ENCODE results near the gene MTA1.

Gene MTA1

DNA sequence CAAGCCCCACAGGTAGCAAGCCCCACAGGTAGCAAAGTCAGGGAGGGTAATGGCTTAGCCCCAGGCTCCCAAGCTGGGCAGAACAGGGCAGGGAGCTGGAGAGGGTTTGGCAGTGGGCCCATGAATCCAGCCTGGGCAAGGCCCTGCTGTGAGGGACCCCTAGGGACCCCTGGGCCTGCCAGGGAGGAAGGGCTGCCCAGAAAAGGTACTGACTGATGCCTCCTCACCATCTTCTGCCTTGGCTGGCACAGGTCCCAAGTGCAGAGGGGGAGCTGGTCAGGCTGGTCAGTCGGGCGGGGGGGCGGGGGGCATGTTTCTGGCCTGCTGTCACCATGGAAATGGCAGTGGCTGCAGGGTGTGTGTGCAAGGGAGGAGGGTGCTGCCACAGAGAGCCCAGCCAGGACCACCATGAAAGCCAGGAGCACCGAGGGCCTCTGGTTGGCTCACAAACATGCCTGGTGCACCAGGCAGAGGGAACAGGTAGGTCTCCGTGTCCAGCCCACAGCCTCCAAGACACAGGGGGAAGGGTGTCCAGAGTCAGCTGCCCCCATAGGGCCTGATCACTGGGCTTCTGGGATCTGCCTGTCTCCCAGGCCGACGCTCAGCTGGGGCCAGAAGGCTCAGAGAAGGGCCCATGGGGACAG lies 53.5 kb downstream of the MTA1 start:
- no peak for DNase-seq (ENCODE audit: low read depth)
- H3K4me3 ChIP-seq (ENCODE audit: low read length): no peak overlapping the region
- no peaks in the 10 kb centered on the region for H3K27me3 ChIP-seq (replicated peaks; ENCODE audit: control insufficient read depth, insufficient read depth, low read length)
- no peak overlapping the region for H3K9ac ChIP-seq (ENCODE audit: low read length)
- peaks cover 16% of the 10 kb centered on the region for H3K4me1 ChIP-seq (ENCODE audit: control insufficient read depth, insufficient read depth, low read length)
- H3K9me3 ChIP-seq (ENCODE audit: control insufficient read depth, low read length): no peaks in the 10 kb centered on the region
- peaks cover 2% of the 10 kb centered on the region for H3K36me3 ChIP-seq (ENCODE audit: control insufficient read depth, insufficient read depth, low read length, severe bottlenecking)

DNA sequence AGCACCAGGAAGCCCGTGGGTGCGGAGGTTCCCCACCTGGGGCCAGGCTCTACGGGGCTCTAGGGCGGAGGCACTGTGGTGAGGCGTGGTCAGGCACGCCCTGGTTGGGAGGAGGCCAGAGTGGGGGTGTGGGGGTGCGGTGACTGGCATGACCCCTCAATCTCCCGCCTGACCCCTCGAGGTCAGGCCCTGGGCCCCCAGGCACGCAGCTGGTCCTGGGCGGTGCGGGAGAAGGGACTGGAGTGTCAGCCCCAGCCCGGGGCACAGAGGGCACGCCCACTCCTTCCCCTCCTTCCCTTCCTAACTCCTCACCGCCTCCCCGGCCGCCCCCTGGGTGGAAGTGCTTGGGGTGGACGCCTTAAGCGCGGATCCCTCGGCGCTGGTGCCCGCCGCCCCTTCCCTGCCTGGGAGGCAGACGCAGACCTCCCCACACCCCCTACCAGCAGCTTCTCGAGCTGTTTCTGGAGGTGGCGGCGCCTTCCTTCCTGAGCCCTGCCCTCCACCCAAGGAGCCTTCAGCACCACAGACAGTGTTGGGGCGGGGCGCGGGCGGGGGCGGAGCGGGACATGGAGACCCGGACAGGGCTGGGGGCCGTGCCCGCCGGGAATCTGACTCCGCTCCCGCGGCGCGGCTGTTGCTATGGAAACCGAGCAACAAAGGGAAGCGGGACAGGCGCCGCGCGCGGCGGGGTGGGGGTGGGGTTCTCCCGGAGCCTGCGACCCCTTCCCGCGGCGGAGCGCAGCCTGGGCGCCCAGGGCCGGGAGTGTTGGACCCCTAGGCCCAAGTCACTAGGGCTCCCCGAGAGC lies 54.3 kb downstream of the MTA1 start:
- H3K9me3 ChIP-seq (ENCODE audit: control insufficient read depth, low read length): no peaks in the 10 kb centered on the region
- H3K4me1 ChIP-seq (ENCODE audit: control insufficient read depth, insufficient read depth, low read length): peaks cover 16% of the 10 kb centered on the region
- peak; percentile 89 for DNase-seq (ENCODE audit: low read depth)

DNA sequence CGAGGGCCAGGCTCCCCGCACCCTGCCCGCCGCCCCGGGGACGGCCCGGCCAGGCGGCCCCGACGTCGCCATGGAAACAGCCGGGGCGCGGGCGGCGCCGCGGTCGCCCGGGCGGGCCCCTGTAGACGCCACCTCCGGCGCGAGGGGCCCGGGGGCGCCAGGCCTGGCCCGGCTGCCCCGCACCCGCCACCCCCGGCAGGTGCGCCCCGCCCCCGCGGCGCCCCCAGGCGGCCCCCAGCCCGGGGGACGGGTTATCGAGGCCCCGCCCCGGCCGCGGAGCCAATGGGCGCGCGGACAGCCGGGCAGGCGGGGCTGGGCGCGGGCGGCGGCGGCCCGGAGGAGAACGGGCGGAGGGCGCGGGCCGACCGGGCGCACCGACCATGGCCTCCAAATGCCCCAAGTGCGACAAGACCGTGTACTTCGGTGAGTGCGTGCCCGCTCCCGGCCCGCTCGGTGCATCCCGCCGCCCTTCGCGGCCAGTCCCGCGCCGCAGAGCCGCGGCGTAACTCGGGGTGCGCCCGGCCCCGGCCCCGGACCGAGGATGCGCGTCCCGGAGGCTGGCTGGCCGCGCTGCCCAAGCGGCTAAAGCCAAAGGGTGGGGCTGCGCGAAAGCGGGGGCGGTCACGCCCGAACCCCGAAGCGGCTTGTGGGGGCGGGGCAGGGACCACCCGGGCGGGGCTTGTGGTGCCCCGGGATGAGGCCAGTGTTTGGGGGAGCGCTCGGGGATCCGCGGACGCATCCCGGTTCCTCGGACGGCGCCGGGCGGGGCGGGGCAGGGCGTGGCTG lies 55.0 kb downstream of the MTA1 start, which contains the start of gene CRIP2:
Gene CRIP2, plus strand, starts transcription at position 339 of the 786 bp plus-strand sequence. Its CDS starts 42 bp downstream, at position 381.
- peak within 1 kb of the TSS; percentile 70 for H3K4me3 ChIP-seq (ENCODE audit: low read length)
- no peaks in the 10 kb centered on the region for H3K27me3 ChIP-seq (replicated peaks; ENCODE audit: control insufficient read depth, insufficient read depth, low read length)
- no peaks in the 10 kb centered on the region for H3K36me3 ChIP-seq (ENCODE audit: control insufficient read depth, insufficient read depth, low read length, severe bottlenecking)
- DNase-seq (ENCODE audit: low read depth): peak; percentile 78
- peak within 1 kb of the TSS; percentile 42 for H3K9ac ChIP-seq (ENCODE audit: low read length)
- H3K4me1 ChIP-seq (ENCODE audit: control insufficient read depth, insufficient read depth, low read length): peaks cover 16% of the 10 kb centered on the region
- no peaks in the 10 kb centered on the region for H3K9me3 ChIP-seq (ENCODE audit: control insufficient read depth, low read length)

More for the DNA sequence above, 54.3 kb downstream of the MTA1 start:
- H3K27me3 ChIP-seq (replicated peaks; ENCODE audit: control insufficient read depth, insufficient read depth, low read length): no peaks in the 10 kb centered on the region
- peaks cover 2% of the 10 kb centered on the region for H3K36me3 ChIP-seq (ENCODE audit: control insufficient read depth, insufficient read depth, low read length, severe bottlenecking)
- H3K4me3 ChIP-seq (ENCODE audit: low read length): peak overlapping the region; percentile 68
- H3K9ac ChIP-seq (ENCODE audit: low read length): no peak overlapping the region

DNA sequence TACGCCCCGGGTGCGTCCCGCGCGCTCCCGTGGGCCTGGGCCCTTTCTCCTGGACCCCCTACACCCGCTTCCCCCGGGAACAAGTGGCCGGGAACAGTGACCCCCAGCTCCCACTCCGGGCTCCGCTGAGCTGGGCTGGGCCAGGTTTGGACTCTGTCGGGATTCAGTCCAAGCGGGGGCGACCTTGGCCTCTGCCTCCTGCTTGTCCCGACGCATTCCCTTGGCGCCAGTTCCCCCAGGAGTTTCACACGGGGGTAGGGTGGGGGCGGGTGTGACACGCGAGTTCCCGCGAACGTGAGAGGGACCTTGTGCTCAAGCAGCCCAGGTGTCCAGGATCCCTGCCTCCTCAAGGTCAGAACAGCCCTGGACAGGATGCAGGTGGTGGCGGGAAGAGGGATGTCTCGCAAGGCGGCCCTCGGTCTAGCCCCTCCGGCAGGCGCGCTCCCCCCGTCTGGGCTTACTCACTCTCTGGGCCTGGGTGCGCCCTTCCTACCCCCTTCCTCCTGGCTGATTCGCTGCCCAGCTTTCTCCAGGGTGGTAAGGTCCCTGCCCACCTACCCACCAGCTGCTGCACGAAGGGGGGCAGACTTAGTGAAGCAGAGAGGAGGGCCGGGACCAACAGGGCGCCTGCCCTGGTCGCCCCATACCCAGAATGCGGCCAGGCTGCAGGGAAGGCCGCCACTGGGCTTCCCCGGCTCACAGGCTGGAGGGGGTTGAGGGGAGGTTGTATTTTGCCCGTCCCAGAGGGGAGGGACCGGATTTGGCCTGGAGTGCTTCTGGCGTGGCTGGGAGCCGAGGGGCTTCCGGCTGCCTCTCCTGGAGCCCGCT lies 55.9 kb downstream of the MTA1 start:
- Histone ChIP-seq H3K27me3 (replicated peaks; ENCODE audit: control insufficient read depth, insufficient read depth, low read length) (no peaks in the 10 kb centered on the region), H3K36me3 (ENCODE audit: control insufficient read depth, insufficient read depth, low read length, severe bottlenecking) (no peaks in the 10 kb centered on the region), H3K4me3 (ENCODE audit: low read length) (peak overlapping the region; percentile 70), H3K4me1 (ENCODE audit: control insufficient read depth, insufficient read depth, low read length) (peaks cover 16% of the 10 kb centered on the region), H3K9me3 (ENCODE audit: control insufficient read depth, low read length) (no peaks in the 10 kb centered on the region), H3K9ac (ENCODE audit: low read length) (peak overlapping the region; percentile 66)
- DNase-seq (ENCODE audit: low read depth): no peak

DNA sequence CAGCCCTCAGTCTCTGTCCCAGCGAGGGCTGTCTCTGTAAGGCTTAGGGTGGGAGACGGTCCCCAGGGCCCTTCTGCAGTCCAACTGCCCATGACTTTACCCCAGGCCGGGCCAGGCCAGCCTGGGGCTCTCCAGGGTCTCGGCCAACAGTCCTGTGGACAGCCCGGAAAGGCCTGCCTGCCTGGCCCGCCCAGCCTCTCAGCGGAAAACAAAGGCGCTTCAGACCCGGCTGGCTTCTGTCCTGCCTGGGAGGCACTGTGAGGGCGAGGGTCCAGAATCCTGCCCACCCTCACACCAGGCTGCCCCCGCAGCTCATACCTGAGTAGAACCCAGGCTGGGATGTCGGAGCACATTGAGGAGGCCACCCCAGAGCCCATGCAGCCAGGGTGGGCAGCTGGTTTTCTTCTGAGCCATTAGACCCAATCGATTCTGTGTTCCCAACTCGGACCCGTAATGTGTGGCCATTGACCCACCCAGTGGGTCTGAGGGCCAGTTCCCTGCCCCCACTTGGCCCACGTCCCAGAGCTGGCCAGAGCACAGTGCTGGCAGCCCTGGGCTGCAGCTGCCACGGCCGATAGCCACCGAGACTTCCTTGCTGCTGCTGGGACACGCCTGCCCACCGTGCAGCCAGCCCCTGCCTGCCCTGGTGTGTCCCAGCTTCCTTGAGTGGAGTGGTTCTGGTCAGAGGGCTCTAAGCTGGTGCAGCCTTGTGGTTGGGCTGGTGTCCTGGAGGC lies 56.6 kb downstream of the MTA1 start:
- peaks cover 20% of the 10 kb centered on the region for H3K4me1 ChIP-seq (ENCODE audit: control insufficient read depth, insufficient read depth, low read length)
- no peaks in the 10 kb centered on the region for H3K27me3 ChIP-seq (replicated peaks; ENCODE audit: control insufficient read depth, insufficient read depth, low read length)
- H3K4me3 ChIP-seq (ENCODE audit: low read length): peak overlapping the region; percentile 32

DNA sequence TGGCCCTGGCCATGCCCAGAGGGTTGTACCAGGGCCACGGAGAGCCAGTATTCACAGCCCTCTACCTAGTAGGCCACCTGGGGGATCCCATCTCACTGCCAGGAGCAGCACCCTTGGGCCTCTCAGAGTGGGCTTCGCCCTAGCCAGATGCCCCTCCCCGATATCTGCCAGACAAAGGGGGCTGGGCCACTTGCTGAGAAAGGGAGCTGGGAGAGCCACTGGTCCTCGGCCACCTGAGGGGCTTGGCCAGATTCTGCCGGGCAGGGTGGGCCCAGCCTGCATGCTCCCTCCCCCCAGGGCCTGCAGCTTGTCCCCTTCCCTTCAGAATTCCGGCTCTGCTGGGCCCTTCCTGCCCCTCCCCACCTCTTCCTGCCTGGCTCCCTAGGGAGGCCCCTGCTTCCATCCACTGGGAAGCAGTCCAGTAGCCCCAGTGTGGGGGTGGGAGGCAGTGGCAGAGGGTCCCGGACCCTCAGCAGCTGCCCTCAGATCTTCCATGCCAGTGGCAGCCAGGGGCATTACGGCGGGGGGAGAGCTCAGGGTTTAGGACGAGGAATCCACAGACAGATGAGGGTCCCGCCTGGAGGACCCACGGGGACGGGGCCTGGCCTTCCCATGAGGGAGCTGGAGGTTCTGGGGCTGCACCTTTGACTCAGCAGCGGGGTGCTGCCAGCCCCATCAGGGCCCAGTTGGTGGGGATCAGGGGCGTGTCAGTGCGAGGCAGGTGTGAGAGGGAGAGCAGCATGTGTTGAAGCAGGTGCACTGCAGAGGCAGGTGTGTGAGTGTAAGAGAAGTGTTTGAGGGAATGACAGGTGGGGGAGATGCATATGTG lies 57.4 kb downstream of the MTA1 start:
- Histone ChIP-seq H3K4me1 (ENCODE audit: control insufficient read depth, insufficient read depth, low read length) (peaks cover 26% of the 10 kb centered on the region), H3K4me3 (ENCODE audit: low read length) (no peak overlapping the region), H3K27me3 (replicated peaks; ENCODE audit: control insufficient read depth, insufficient read depth, low read length) (no peaks in the 10 kb centered on the region), H3K9ac (ENCODE audit: low read length) (no peak overlapping the region), H3K36me3 (ENCODE audit: control insufficient read depth, insufficient read depth, low read length, severe bottlenecking) (no peaks in the 10 kb centered on the region), H3K9me3 (ENCODE audit: control insufficient read depth, low read length) (no peaks in the 10 kb centered on the region)
- no peak for DNase-seq (ENCODE audit: low read depth)

More for the DNA sequence above, 56.6 kb downstream of the MTA1 start:
- no peak for DNase-seq (ENCODE audit: low read depth)
- H3K9ac ChIP-seq (ENCODE audit: low read length): peak overlapping the region; percentile 66
- no peaks in the 10 kb centered on the region for H3K9me3 ChIP-seq (ENCODE audit: control insufficient read depth, low read length)
- H3K36me3 ChIP-seq (ENCODE audit: control insufficient read depth, insufficient read depth, low read length, severe bottlenecking): no peaks in the 10 kb centered on the region

DNA sequence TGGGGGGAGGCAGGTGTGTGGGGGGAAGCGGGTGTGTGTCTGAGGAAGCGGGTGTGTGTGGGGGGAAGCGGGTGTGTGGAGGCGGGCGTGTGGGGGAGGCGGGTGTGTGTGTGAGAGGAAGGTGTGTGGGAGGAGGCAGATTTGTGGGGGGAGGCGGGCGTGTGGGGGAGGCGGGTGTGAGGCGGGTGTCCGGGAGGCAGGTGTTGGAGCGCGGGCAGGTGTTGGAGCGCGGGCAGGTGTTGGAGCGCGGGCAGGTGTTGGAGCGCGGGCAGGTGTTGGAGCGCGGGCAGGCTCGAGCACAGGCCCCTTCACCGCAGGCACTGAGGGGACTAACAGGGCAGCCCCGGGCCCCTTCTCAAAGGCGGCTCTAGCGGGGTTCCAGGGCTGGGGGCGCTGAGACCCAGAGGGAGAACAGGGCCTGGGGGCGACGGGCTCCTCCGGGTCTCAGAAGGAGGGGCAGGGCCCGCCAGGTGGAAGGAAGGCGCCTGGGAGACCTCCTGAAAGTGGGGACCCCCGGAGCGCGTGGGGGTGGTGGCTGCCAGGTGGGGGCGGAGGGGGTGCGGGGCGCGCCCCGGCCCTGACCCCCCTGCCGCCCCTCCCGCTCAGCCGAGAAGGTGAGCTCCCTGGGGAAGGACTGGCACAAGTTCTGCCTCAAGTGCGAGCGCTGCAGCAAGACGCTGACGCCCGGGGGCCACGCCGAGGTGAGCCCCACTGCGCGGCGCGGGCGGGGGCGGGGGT lies 58.2 kb downstream of the MTA1 start:
- H3K4me1 ChIP-seq (ENCODE audit: control insufficient read depth, insufficient read depth, low read length): peaks cover 30% of the 10 kb centered on the region
- no peaks in the 10 kb centered on the region for H3K27me3 ChIP-seq (replicated peaks; ENCODE audit: control insufficient read depth, insufficient read depth, low read length)
- H3K4me3 ChIP-seq (ENCODE audit: low read length): no peak overlapping the region
- H3K9me3 ChIP-seq (ENCODE audit: control insufficient read depth, low read length): no peaks in the 10 kb centered on the region
- H3K9ac ChIP-seq (ENCODE audit: low read length): no peak overlapping the region
- H3K36me3 ChIP-seq (ENCODE audit: control insufficient read depth, insufficient read depth, low read length, severe bottlenecking): no peaks in the 10 kb centered on the region
- DNase-seq (ENCODE audit: low read depth): no peak

DNA sequence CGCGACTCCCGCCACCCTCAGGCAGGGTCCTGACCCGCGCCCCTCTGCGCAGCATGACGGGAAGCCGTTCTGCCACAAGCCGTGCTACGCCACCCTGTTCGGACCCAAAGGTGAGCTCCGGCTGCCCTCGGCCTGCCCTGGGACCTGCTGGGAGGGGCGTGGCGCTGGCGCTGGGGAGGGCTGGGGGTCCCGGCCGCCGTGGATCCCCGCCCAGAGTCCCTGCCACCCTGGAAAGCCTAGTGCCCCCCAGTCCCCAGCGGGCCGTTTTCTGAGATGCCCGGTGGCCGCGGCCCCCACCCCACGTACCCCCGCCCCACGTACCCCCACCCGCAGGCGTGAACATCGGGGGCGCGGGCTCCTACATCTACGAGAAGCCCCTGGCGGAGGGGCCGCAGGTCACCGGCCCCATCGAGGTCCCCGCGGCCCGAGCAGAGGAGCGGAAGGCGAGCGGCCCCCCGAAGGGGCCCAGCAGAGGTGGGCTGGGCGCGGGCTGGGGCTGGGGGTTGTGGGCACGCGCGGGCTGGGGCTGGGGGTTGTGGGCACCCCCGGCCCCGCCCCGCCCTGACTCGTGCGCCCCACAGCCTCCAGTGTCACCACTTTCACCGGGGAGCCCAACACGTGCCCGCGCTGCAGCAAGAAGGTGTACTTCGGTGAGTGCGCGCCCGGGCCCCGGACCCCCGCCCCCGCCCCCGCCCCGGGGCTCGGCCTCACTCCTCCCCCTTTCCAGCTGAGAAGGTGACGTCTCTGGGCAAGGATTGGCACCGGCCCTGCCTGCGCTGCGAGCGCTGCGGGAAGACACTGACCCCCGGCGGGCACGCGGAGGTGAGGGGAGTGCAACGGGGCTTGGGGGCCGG lies 59.0 kb downstream of the MTA1 start:
- H3K4me3 ChIP-seq (ENCODE audit: low read length): no peak overlapping the region
- no peaks in the 10 kb centered on the region for H3K36me3 ChIP-seq (ENCODE audit: control insufficient read depth, insufficient read depth, low read length, severe bottlenecking)
- no peak overlapping the region for H3K9ac ChIP-seq (ENCODE audit: low read length)
- H3K27me3 ChIP-seq (replicated peaks; ENCODE audit: control insufficient read depth, insufficient read depth, low read length): no peaks in the 10 kb centered on the region
- no peak for DNase-seq (ENCODE audit: low read depth)
- H3K4me1 ChIP-seq (ENCODE audit: control insufficient read depth, insufficient read depth, low read length): peaks cover 30% of the 10 kb centered on the region
- no peaks in the 10 kb centered on the region for H3K9me3 ChIP-seq (ENCODE audit: control insufficient read depth, low read length)
